ENCODE results near the gene LRRC56.
A peak's percentile ranks its signal among the peaks of the same experiment; 100 is the strongest.

Gene LRRC56, protein sequence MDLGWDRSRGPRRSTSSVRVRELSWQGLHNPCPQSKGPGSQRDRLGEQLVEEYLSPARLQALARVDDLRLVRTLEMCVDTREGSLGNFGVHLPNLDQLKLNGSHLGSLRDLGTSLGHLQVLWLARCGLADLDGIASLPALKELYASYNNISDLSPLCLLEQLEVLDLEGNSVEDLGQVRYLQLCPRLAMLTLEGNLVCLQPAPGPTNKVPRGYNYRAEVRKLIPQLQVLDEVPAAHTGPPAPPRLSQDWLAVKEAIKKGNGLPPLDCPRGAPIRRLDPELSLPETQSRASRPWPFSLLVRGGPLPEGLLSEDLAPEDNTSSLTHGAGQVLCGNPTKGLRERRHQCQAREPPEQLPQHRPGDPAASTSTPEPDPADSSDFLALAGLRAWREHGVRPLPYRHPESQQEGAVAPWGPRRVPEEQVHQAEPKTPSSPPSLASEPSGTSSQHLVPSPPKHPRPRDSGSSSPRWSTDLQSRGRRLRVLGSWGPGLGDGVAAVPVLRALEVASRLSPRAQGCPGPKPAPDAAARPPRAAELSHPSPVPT

DNA sequence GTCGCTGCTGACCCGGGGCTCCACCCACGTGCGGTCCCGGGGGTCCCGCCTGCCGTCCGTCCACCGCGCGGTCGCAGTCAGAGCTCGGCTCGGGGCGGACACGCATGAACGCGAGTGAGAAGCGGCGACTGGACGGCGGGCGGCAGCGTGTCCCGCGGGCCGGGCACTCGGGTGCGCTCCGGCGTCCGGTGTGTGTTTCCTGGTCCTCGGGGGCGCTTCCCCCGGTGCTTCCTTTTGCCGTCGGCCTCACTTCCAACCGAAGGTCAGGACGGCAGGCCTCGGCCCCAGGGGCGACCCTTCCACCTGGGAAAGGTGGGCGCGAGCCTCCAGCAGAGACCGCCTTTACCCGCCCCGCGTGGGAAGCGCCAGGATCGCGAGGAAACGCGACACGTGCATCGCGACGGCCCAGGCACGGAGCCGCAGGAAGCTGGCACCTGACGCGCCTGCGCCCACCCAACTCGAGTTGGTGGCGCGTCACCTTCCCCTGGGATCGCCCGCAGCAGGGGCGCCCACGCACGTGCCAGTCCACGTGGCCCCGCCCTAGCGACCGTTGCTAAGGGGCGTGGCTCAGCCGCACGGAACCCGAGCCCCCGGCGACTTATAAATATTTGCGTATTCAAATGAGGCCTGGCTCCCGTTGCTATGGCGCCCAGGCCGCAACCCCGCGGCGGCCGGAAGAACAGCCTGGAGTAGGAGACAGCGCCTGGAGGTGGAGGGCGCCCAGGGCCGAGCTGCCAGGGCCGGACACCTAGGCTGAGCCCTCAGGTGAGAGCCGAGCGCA is at the start of gene LRRC56:
TSS of gene LRRC56 (plus strand) at position 687 of the 781 bp plus-strand sequence. CDS start 3,158 bp downstream, outside the sequence.
- peak within 1 kb of the TSS; percentile 86 for H3K4me3 ChIP-seq (ENCODE audit: low read depth, low read length)
- no peak within 1 kb of the TSS for H3K27ac ChIP-seq (ENCODE audit: low read depth, low read length)
- H2AFZ ChIP-seq (ENCODE audit: low read length, unreplicated experiment): no peak within 1 kb of the TSS

DNA sequence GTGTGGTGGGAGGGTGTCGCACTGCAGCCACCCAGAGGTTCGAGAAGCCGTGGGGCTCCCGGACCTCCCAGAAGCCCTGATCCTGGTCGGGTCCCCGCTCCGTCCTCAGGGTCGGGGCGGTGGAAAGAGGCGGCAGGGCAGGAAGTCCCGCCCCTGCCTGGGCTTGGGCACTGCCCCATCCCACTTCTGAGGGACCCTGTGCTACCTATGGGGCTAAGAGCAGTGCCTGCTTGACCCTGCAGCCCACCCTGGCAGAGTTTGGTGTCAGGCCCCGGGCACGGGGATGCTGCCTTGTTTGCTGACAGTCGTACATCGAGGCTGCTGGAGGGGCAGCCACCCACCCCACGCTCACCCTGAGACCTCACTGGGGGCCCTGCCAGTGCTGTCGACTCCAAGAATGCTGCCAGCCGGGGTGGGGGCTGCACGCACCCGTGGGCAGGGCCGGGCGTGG is 49.7 kb upstream of the LRRC56 start:
- no peak overlapping the region for H3K4me3 ChIP-seq (ENCODE audit: low read depth, low read length)
- H3K27ac ChIP-seq (ENCODE audit: low read depth, low read length): no peak overlapping the region
- no peaks in the 10 kb centered on the region for H3K79me2 ChIP-seq (ENCODE audit: control insufficient read depth, insufficient read depth, low read length, unreplicated experiment)
- no peak overlapping the region for H2AFZ ChIP-seq (ENCODE audit: low read length, unreplicated experiment)
- H3K36me3 ChIP-seq (ENCODE audit: insufficient read depth, low read length): no peaks in the 10 kb centered on the region
- H3K4me1 ChIP-seq (ENCODE audit: control insufficient read depth, insufficient read depth, low read length, unreplicated experiment): no peaks in the 10 kb centered on the region
- H3K27me3 ChIP-seq (ENCODE audit: insufficient read depth, low read length): no peaks in the 10 kb centered on the region

More for the DNA sequence above, at the start of gene LRRC56:
- Histone ChIP-seq H3K27me3 (ENCODE audit: insufficient read depth, low read length) (no peaks in the 10 kb centered on the region), H3K4me1 (ENCODE audit: control insufficient read depth, insufficient read depth, low read length, unreplicated experiment) (peaks cover 7% of the 10 kb centered on the region), H3K36me3 (ENCODE audit: insufficient read depth, low read length) (0 out of 2 replicates have a peak, but pooled peaks cover 6% of the 10 kb centered on the region), H3K79me2 (ENCODE audit: control insufficient read depth, insufficient read depth, low read length, unreplicated experiment) (peaks cover 16% of the 10 kb centered on the region)

DNA sequence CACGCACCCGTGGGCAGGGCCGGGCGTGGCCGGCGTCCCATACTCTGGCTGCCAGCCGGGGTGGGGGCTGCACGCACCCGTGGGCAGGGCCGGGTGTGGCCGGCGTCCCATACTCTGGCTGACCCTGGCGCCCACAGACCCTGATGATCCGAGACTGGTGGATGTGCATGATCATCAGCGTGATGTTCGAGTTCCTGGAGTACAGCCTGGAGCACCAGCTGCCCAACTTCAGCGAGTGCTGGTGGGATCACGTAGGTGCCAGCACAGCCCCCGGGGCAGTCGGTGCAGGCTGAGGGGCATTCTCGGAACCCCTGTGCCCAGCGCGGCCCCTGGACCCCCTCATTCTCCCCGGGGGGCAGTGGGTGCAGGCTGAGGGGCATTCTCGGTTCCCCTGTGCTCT is 49.3 kb upstream of the LRRC56 start:
- H3K36me3 ChIP-seq (ENCODE audit: insufficient read depth, low read length): no peaks in the 10 kb centered on the region
- no peaks in the 10 kb centered on the region for H3K4me1 ChIP-seq (ENCODE audit: control insufficient read depth, insufficient read depth, low read length, unreplicated experiment)
- no peak overlapping the region for H3K4me3 ChIP-seq (ENCODE audit: low read depth, low read length)
- H3K27ac ChIP-seq (ENCODE audit: low read depth, low read length): no peak overlapping the region
- no peaks in the 10 kb centered on the region for H3K27me3 ChIP-seq (ENCODE audit: insufficient read depth, low read length)
- H2AFZ ChIP-seq (ENCODE audit: low read length, unreplicated experiment): no peak overlapping the region
- H3K79me2 ChIP-seq (ENCODE audit: control insufficient read depth, insufficient read depth, low read length, unreplicated experiment): no peaks in the 10 kb centered on the region

DNA sequence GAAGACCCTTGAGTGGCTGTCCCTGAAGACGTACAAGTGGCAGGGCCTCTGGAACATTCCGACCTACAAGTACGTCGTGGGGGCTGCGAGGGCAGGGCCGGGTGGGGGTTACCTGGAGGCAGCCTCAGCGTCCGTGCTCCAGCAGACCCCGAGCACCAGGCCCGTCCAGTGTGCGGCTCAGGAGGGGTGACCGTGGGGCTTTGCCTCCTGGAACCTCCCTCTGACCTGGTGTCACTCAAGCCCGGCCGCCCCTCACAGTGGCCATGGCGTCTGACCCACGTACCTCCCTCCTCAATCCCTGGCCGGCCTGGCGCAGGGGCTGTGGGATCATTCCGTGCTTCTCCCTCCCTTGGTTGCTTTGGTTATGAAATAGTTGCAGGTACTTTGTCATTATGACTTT is 48.7 kb upstream of the LRRC56 start:
- H3K36me3 ChIP-seq (ENCODE audit: insufficient read depth, low read length): no peaks in the 10 kb centered on the region
- H3K27ac ChIP-seq (ENCODE audit: low read depth, low read length): no peak overlapping the region
- H3K27me3 ChIP-seq (ENCODE audit: insufficient read depth, low read length): no peaks in the 10 kb centered on the region
- no peak overlapping the region for H3K4me3 ChIP-seq (ENCODE audit: low read depth, low read length)
- no peak overlapping the region for H2AFZ ChIP-seq (ENCODE audit: low read length, unreplicated experiment)
- H3K4me1 ChIP-seq (ENCODE audit: control insufficient read depth, insufficient read depth, low read length, unreplicated experiment): no peaks in the 10 kb centered on the region
- no peaks in the 10 kb centered on the region for H3K79me2 ChIP-seq (ENCODE audit: control insufficient read depth, insufficient read depth, low read length, unreplicated experiment)

DNA sequence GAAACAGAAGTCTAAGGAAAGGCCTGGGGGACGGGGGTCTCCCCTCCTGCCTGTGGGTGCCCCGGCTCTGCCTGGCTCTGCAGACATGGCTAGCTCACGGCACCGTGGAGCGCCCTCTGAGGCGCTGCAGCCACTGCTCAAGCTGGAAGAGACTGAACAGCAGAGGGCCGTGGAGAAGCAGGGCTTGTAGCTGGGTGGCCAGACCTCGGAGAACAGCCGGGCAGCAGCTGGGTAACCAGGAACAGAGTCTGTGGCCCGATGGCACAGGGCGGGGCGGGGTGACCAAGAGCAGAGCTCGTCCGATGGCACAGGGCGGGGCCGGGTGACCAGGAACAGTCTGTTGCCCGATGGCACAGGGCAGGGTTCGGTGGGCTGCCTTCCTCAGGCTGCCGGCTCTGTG is 48.3 kb upstream of the LRRC56 start:
- no peak overlapping the region for H3K27ac ChIP-seq (ENCODE audit: low read depth, low read length)
- no peaks in the 10 kb centered on the region for H3K4me1 ChIP-seq (ENCODE audit: control insufficient read depth, insufficient read depth, low read length, unreplicated experiment)
- no peak overlapping the region for H3K4me3 ChIP-seq (ENCODE audit: low read depth, low read length)
- no peaks in the 10 kb centered on the region for H3K27me3 ChIP-seq (ENCODE audit: insufficient read depth, low read length)
- no peak overlapping the region for H2AFZ ChIP-seq (ENCODE audit: low read length, unreplicated experiment)
- H3K79me2 ChIP-seq (ENCODE audit: control insufficient read depth, insufficient read depth, low read length, unreplicated experiment): no peaks in the 10 kb centered on the region
- H3K36me3 ChIP-seq (ENCODE audit: insufficient read depth, low read length): no peaks in the 10 kb centered on the region

DNA sequence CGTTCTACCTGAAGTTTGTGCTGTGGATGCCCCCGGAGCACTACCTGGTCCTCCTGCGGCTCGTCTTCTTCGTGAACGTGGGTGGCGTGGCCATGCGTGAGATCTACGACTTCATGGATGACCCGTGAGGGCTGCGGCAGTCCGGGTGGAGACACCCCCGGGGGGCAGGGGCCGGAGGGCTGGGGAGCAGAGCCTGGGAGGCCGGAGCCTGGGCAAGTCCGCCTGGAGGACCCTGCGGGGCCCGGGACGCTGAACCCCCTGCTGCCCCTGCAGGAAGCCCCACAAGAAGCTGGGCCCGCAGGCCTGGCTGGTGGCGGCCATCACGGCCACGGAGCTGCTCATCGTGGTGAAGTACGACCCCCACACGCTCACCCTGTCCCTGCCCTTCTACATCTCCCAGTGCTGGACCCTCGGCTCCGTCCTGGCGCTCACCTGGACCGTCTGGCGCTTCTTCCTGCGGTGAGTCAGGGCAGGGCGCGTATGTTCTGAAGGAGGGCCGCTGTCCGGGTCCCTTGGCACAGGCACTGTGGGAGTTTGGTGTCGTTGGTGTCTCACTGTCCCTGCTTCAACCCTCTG is 47.6 kb upstream of the LRRC56 start:
- Histone ChIP-seq H3K36me3 (ENCODE audit: insufficient read depth, low read length) (no peaks in the 10 kb centered on the region), H3K27me3 (ENCODE audit: insufficient read depth, low read length) (no peaks in the 10 kb centered on the region), H3K79me2 (ENCODE audit: control insufficient read depth, insufficient read depth, low read length, unreplicated experiment) (no peaks in the 10 kb centered on the region), H3K4me3 (ENCODE audit: low read depth, low read length) (no peak overlapping the region), H3K4me1 (ENCODE audit: control insufficient read depth, insufficient read depth, low read length, unreplicated experiment) (no peaks in the 10 kb centered on the region), H3K27ac (ENCODE audit: low read depth, low read length) (no peak overlapping the region), H2AFZ (ENCODE audit: low read length, unreplicated experiment) (no peak overlapping the region)

DNA sequence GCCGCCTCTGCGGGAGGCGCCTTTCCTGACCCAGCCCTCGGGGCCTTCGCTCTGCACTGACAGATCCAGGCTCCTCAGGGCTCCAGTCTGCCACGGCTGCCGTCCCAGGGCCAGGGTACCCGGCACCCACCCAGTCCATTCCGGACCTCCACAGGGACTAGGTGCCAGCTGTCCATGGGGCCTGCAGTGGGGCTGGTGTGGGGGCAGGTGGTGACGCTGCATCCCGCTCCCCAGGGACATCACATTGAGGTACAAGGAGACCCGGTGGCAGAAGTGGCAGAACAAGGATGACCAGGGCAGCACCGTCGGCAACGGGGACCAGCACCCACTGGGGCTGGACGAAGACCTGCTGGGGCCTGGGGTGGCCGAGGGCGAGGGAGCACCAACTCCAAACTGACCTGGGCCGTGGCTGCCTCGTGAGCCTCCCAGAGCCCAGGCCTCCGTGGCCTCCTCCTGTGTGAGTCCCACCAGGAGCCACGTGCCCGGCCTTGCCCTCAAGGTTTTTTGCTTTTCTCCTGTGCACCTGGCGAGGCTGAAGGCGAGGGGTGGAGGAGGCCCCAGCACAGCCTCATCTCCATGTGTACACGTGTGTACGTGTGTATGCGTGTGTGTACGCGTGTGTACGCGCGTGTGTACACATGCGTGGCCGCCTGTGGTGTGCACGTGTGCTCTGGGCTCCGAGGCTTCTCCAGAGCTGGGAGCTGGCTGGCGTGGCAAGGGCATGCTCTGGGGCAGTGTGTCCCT is 47.0 kb upstream of the LRRC56 start:
- no peak overlapping the region for H2AFZ ChIP-seq (ENCODE audit: low read length, unreplicated experiment)
- no peak overlapping the region for H3K27ac ChIP-seq (ENCODE audit: low read depth, low read length)
- no peaks in the 10 kb centered on the region; the same call in 1 of the 2 replicates for H3K36me3 ChIP-seq (ENCODE audit: insufficient read depth, low read length)

DNA sequence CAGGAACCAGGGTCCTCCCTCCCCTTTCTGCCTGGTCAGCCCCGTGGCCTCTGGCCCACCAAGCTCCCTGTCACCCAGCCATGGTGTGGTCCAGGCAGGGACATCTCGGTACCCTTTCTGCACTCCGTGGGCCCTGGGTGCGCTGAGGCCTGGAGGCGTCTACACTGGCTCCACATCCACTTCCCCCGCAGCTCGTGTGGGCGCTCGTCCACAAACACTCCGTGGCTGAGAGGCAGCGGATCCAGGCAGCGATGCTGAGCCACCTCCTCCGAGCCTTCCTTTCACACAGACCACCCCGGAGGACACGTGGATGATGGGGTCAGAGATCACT is 46.4 kb upstream of the LRRC56 start:
- Histone ChIP-seq H2AFZ (ENCODE audit: low read length, unreplicated experiment) (no peak overlapping the region), H3K36me3 (ENCODE audit: insufficient read depth, low read length) (no peaks in the 10 kb centered on the region; the same call in 1 of the 2 replicates), H3K79me2 (ENCODE audit: control insufficient read depth, insufficient read depth, low read length, unreplicated experiment) (no peaks in the 10 kb centered on the region), H3K27ac (ENCODE audit: low read depth, low read length) (no peak overlapping the region), H3K27me3 (ENCODE audit: insufficient read depth, low read length) (no peaks in the 10 kb centered on the region), H3K4me1 (ENCODE audit: control insufficient read depth, insufficient read depth, low read length, unreplicated experiment) (no peaks in the 10 kb centered on the region), H3K4me3 (ENCODE audit: low read depth, low read length) (no peak overlapping the region)

More for the DNA sequence above, 47.0 kb upstream of the LRRC56 start:
- Histone ChIP-seq H3K4me1 (ENCODE audit: control insufficient read depth, insufficient read depth, low read length, unreplicated experiment) (no peaks in the 10 kb centered on the region), H3K79me2 (ENCODE audit: control insufficient read depth, insufficient read depth, low read length, unreplicated experiment) (no peaks in the 10 kb centered on the region), H3K4me3 (ENCODE audit: low read depth, low read length) (no peak overlapping the region), H3K27me3 (ENCODE audit: insufficient read depth, low read length) (no peaks in the 10 kb centered on the region)

DNA sequence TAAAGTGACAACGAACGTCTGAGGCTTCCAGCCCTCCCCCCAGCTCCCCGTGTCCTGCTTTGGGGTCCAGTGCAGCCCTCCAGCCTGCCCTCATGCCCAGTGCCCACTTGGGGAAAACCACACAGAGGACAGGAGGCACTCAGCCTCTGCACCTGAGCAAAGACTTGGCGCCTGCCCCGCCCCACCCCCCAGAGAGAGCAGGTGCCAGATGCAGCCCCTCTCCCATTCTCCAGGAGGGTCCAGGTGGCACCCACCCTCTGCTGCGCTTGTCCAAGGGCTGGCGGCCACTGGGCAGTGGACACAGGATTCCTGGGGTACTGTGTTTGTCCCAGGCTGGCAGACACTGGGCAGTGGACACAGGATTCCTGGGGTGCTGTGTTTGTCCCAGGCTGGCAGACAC is 46.0 kb upstream of the LRRC56 start:
- no peak overlapping the region for H2AFZ ChIP-seq (ENCODE audit: low read length, unreplicated experiment)

More for the DNA sequence above, 46.0 kb upstream of the LRRC56 start:
- no peaks in the 10 kb centered on the region; the same call in 1 of the 2 replicates for H3K36me3 ChIP-seq (ENCODE audit: insufficient read depth, low read length)
- H3K27me3 ChIP-seq (ENCODE audit: insufficient read depth, low read length): no peaks in the 10 kb centered on the region
- no peak overlapping the region for H3K27ac ChIP-seq (ENCODE audit: low read depth, low read length)
- H3K4me1 ChIP-seq (ENCODE audit: control insufficient read depth, insufficient read depth, low read length, unreplicated experiment): no peaks in the 10 kb centered on the region
- no peak overlapping the region for H3K4me3 ChIP-seq (ENCODE audit: low read depth, low read length)
- H3K79me2 ChIP-seq (ENCODE audit: control insufficient read depth, insufficient read depth, low read length, unreplicated experiment): no peaks in the 10 kb centered on the region

Measured in ACC112 (cell line).